ENCODE data around the gene ATG12.
"Not testable (repeated sequence)": the region's sequence is repeated elsewhere in the genome, so short reads cannot be mapped to it uniquely, and the experiment has no call there.

Gene ATG12

DNA sequence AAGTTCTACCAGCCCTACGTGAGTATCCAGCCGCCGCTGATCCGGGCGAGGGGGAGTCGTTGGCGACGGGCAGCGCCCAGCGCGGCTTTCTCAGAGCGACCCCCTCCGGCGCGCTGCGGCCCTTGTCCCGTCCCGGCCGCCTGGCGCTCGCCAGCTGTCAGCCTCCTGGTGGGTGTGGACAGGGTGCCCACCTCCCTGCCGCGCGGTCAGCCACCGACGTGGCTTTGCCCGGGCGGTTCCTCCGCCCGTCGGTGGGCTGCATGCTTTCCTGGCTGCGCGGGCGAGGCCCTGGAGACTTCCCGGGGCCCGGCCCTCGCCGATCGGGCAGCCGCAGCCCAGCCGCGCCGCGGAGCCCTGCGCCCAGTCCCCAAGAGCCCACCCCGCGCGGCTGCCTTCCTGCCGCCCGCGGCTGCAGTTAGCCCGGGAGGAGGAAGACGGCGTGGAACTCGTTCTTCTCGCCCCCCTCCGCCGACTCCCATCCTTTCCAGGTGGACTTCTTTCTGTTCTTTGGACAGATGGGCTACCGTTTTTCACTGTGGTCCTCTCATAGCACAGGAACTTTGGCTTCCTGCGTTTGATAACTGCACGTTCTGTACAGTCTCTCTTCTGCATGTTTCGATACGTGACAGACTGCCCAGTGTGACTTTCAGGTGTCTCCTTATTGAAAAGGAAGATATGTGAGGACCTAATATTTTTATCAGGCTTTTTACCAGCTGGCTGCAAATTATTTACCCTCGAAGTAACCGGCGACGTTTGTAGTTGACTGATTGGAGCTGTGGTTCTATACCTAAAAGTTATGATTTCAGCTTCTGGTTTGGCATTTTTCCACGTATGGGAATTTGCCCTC lies 947 bp upstream of the ATG12 start:
- DNase-seq (ENCODE audit: low read depth): no peak

DNA sequence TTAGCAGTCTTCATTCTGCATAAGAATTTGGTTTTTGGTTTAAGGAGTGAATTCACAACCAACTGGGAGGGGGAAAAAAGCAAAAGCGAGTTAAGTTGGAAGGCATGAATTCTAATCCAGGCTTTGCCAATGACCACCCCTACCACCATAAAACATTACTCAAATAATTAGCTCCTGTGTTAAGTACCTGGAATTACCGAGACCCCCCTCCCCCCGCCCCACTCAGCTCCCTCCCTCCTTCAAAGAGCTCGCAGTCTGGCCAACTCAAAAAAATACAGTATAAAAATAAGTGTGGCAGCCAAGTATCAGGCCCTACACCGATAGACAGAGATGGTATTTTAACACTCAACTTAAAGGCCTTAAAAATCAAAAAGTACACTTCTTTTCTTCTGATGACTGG lies 492 bp downstream of the ATG12 start:
- DNase-seq (ENCODE audit: low read depth): no peak

GRCh38 chr5:115838885-115839518 lies 2.4 kb downstream of the ATG12 start:
- no peak for DNase-seq (ENCODE audit: low read depth)

DNA sequence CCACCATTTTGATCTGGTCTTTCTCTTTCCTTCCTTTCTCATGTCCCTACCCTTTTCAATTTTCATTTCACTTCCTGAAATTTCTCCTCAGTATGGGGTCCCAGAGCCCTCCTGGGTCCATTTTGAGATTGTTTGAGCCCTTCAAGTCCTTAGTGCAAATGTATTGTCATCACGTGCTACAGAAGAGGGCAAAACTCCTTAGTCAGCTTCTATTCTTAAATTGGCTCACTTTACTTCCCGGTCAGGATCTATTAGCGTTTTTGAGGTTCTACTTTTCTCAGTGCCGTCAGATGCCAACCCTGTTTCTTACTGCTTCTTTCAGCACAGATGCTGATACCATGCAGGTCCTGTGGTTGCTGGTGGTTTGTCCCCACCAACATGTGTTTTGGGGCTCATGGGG lies 5.9 kb downstream of the ATG12 start:
- no peak for DNase-seq (ENCODE audit: low read depth)

GRCh38 chr5:115831163-115831768 lies 10.1 kb downstream of the ATG12 start:
- DNase-seq (ENCODE audit: low read depth): no peak

DNA sequence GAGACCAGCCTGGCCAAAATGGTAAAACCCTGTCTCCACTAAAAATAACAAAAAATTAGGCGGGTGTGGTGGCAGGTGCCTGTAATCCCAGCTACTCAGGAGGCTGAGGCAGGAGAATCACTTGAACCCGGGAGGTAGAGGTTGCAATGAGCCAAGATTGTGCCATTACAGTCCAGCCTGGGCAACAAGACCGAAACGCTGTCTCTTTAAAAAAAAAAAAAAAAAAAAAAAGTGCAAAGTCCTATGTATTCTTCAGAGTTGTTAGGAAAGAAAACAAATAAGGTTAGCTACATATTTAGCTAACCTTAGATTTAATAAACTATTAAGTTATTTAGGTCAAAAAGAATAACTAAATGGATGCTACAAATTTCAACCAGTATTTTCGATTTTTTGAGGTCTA lies 11.5 kb downstream of the ATG12 start:
- no peak for DNase-seq (ENCODE audit: low read depth)

- no peak for DNase-seq (ENCODE audit: low read depth)
These were observed 15.4 kb downstream of the ATG12 start for GRCh38 chr5:115825948-115826347.

GRCh38 chr5:115824983-115825382 lies 16.4 kb downstream of the ATG12 start:
- DNase-seq (ENCODE audit: low read depth): not testable (repeated sequence)

- no peak for DNase-seq (ENCODE audit: low read depth)
These were observed 20.5 kb downstream of the ATG12 start for GRCh38 chr5:115820846-115821245.

DNA sequence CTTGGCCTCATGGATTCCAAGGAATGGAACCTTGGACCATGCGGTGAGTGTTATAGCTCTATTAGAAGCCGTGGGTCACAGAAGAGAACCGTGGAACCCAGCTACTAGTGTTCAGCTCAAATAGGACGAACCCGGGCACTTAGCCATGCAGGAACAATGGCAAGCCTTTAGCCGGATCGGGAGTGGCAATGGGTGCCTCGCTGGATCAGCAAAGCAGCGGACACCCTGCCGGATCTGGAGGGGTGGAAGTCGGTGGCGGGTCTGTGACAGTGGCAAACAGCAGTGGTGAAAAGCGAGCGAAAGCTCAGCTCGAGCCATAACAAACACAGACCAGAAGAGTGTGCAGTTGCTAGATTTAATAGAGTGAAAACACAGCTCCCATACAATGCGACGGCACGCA lies 22.5 kb downstream of the ATG12 start:
- no peak for DNase-seq (ENCODE audit: low read depth)

DNA sequence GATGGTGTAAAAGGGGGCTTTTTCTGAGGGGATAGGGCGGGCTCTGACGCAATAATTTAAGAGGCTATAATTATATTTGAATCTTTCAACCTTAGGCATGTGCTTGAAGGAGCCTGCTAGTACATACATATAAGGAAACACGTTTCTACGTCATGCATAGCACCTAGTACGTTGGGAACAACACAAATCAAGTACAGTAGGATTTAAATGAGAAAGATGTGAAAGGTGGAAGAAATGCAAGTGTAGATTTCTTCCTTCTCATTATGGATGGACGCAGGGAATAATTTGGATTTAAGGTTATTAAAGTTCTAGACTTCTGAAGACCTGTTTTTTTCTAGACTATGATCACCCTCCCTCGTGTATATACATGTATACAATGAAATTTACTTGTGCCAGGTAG lies 24.0 kb downstream of the ATG12 start:
- DNase-seq (ENCODE audit: low read depth): no peak

- no peak for DNase-seq (ENCODE audit: low read depth)
These were observed 24.9 kb downstream of the ATG12 start, which contains the start of gene CDO1 for GRCh38 chr5:115816226-115817081. Gene CDO1, minus strand, starts transcription at chr5:115816659. Its CDS starts 262 bp downstream, at chr5:115816397.

DNA sequence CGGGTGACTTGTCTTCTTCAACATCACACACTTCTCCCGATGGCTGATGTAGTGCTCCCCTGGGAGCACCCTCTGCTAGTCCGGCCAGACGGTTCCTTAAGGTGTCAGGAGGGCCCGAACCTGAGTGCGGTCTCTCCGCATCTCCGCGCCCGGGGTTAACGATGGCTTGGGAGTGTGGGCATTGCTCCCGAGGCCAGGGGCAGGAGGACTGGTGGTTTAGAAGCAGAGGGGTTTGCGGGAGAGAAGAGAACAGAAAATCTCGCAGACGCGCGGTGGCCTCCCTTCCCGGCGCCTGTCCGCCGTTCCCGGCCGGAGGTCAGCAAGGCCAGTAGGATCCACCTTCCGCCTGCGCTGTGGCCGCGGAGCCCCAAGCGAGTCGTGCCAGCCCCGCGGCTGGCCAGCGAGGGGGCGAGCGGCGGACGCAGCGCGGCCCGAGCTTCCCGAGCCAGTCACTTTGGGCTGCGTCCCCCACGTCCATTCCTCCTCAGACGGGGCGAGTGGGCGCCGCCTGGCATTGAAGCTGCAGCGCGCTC lies 25.6 kb downstream of the ATG12 start:
- DNase-seq (ENCODE audit: low read depth): no peak

DNA sequence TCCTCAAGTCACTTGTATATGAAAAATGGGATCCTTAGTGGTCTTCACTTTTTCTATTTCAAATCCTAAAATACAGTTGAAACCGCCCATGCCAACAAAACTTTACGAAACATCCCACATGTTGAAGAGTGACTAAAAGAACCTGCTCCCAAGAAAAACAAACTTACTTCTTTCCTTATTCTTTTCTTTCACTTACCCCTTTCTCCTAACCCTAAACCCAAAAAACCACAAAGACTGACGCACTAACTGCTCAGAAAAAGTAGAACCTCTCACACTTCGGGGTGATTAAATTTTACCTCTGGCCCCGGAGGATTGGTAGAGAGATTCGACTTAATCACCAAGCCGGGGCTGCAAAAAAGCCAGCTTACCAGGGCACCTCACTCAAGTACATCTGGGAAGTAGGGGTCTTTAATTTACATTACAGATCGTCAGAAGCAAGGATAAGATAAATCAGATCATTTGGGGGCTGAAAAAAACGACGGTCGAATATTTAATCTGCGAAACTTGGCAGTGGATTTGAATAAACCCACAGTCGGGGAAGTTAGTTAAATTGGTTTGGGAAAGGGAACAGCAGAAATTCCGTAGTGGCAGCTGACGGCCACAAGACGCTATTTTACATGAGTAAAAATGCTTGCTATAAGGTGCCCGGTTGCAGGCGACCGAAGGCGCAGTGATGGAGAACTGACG lies 26.2 kb downstream of the ATG12 start:
- DNase-seq (ENCODE audit: low read depth): no peak

DNA sequence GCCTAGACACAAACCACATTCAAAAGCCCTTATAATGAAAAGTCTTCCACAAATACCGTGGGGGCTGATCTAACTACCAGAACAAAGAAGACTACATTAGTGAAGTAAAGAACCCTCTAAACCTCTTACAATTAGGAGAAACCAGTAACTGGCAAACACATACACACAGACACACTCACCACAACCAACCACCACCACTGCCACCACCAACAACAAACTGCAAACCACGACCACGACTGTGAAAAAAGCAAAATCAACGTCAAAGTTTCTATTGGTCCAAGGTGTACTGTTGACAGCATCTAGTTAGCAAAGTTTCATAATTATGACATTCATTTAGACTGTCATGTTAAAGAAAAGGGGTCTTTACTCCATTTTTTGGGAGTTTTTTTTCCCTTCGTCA lies 27.6 kb downstream of the ATG12 start:
- DNase-seq (ENCODE audit: low read depth): no peak

DNA sequence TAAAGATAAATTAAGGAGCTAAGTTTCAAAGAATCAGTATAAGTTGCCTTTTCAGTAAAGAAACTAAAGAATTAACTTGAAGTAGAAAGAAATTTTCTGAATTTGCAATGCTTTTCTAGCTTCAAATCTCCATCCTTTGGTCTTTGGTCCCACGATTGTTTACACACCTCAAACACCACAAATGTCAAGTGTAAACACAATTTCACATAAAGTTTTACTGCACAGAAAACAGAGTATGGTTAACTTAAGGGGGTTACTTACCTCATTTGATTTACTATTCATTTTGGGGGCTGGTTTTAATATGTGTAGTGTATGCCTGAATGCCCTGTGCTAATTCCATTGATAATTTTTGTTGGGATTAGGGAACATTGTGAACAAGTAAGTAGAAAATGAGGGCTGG lies 29.0 kb downstream of the ATG12 start:
- no peak for DNase-seq (ENCODE audit: low read depth)

DNA sequence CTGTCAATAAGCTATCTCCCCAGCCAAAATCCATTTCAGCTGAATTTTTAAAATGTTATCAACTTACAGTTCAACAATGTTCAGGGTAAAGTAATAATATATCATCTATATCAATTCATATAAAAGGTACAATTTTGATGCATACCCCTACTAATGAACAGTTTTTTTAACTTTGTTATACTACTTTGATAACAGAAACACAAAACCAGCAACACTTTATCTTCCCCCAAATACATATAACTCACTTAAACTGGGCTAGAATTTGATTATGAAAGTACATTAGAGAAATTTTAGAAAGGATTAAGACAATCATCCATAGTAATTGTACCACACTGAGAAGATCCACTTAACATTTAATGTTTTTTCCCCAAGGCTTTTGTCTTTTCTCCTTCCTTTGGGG lies 30.0 kb downstream of the ATG12 start:
- DNase-seq (ENCODE audit: low read depth): no peak

GRCh38 chr5:115810761-115811160 lies 30.6 kb downstream of the ATG12 start:
- DNase-seq (ENCODE audit: low read depth): no peak

- DNase-seq (ENCODE audit: low read depth): no peak
These were observed 31.4 kb downstream of the ATG12 start for GRCh38 chr5:115809946-115810345.

DNA sequence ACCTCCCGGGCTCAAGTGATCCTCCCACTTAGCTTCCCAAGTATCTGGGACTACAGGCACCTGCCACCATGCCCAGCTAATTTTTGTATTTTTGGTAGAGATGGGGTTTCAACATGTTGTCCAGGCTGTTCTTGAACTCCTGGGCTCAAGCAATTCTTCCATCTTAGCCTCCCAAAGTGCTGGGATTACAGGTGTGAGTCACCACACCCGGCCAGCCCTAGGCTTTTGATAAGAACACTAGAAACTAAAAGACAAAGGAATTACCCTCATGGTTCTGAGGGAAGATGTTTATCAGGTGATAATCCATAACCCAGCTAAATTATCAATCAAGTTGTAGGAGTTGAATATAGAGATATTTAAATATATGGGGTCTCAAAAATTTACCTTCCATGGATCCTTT lies 33.3 kb downstream of the ATG12 start:
- not testable (repeated sequence) for DNase-seq (ENCODE audit: low read depth)

DNA sequence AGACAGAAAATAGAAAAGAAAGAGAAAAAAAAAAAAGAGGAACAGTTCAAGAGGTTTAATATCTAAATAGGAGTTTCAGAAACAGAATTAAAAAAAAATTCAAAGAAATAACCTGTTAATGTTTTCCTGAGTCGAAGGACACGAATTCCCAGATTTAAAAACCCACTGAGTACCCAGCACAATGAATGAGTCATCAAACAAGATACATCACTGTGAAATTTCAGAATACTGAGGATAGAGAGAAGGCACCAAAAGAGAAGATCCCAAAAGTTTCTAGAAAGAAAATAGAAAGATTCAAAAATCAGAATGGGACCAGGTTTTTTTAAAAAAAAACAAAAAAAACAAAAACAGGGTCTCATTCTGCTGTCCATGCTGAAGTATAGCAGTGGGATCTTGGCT lies 33.7 kb downstream of the ATG12 start:
- DNase-seq (ENCODE audit: low read depth): no peak
